ENCODE measurements around the gene MAP3K3.

GRCh38 chr17:63578027-63578768 lies 44.0 kb upstream of the MAP3K3 start:
- no peak for TF ChIP-seq CTCF (IDR thresholded peaks at IDR 0.05; ENCODE audit: low read depth, low read length, poor library complexity, severe bottlenecking)
- no peak for TF ChIP-seq EZH2phosphoT487 (IDR thresholded peaks at IDR 0.05; ENCODE audit: borderline replicate concordance, low read length)

Data from DOHH2 (cell line).